Right ventricle myocardium superior (tissue), 1 donor: ENCODE data around the gene CLCN7. TPM values are rescaled to one million over a fixed set of nuclear protein-coding genes. Genes with fewer than 3 reads are reported as not detected.
A peak's percentile ranks its signal among the peaks of the same experiment; 100 is the strongest.
"Not testable (repeated sequence)": the region's sequence is repeated elsewhere in the genome, so short reads cannot be mapped to it uniquely, and the experiment has no call there.

Source experiments
- ATAC-seq: fragments of 200-7000 bp; cut with Tn5 transposase; one replicate; pipeline ENCODE4 v1.9.1; 2020; ENCODE audit warnings: mild to moderate bottlenecking; ENCODE audit not compliant: poor library complexity
- DNase-seq: peaks from one replicate; pipeline ENCODE4 v3.0.0-alpha.2; 2020
- intact Hi-C: fragments of 100-400 bp; cut with DNase I; formaldehyde crosslinking; loops from one replicate; pipeline ENCODE4 v1.11.2; 2022
- total RNA-seq: library from RNA; stranded (reverse); fragmentation: NEBNext Ultra II Directional; extraction: Animal tissue kit (Norgen Biotek cat#: 25700); gene quantifications from one replicate; pipeline ENCODE4 v1.2.1, GENCODE V29; 2021
- donor health status: DM: no; HTN: yes; CAD: no; lungs with severe emphysema.

CLCN7 gene
- total RNA-seq, 1 donor from 2014 or later, result 45.0 TPM

- DNase-seq (peak; percentile 87), ATAC-seq (peak; percentile 94)
- intact Hi-C loops, result loop anchor here (5.0 to 10.0 kb wide), 2 partner anchors 54 to 122 kb away; partner anchors contain the start of genes CRAMP1 and IFT140
Measured at GRCh38 chr16:1492923-1493745, 18.3 kb upstream of the CLCN7 start, which contains the start of gene TELO2. TSS of gene TELO2 (plus strand) at chr16:1493360. CDS start at chr16:1494282, 922 bp downstream.

GRCh38 chr16:1492082-1492922, 17.5 kb upstream of the CLCN7 start:
- no peak for DNase-seq
- intact Hi-C loops, result loop anchor here (5.0 to 10.0 kb wide), 2 partner anchors 55 to 122 kb away; partner anchors contain the start of genes CRAMP1 and IFT140

GRCh38 chr16:1491327-1491726, 16.5 kb upstream of the CLCN7 start:
- ATAC-seq (no peak), DNase-seq (no peak)
- intact Hi-C loops, result loop anchor here (5.0 to 10.0 kb wide), 2 partner anchors 56 to 123 kb away; partner anchors contain the start of genes CRAMP1 and IFT140

More at GRCh38 chr16:1492082-1492922, 17.5 kb upstream of the CLCN7 start:
- ATAC-seq, result no peak

GRCh38 chr16:1489077-1489476, 14.2 kb upstream of the CLCN7 start:
- intact Hi-C loops, result no loop called here
- DNase-seq, result no peak
- ATAC-seq, result no peak

- DNase-seq (no peak), ATAC-seq (no peak)
- intact Hi-C loops, result no loop called here
Measured at GRCh38 chr16:1488619-1489018, 13.8 kb upstream of the CLCN7 start, which contains the start of gene PTX4. TSS of gene PTX4 (minus strand) at chr16:1488944. CDS start at chr16:1488909, 35 bp downstream.

- ATAC-seq (no peak), DNase-seq (no peak)
- intact Hi-C loops, result no loop called here
Measured at GRCh38 chr16:1488054-1488601, 13.3 kb upstream of the CLCN7 start.

- intact Hi-C loops, result no loop called here
- DNase-seq (no peak), ATAC-seq (no peak)
Measured at GRCh38 chr16:1487395-1488053, 12.7 kb upstream of the CLCN7 start.

GRCh38 chr16:1486551-1487390, 11.9 kb upstream of the CLCN7 start:
- ATAC-seq (no peak), DNase-seq (no peak)
- intact Hi-C loops, result no loop called here

GRCh38 chr16:1485847-1486496, 11.1 kb upstream of the CLCN7 start:
- DNase-seq, result no peak
- ATAC-seq, result no peak
- intact Hi-C loops, result no loop called here

GRCh38 chr16:1481906-1482835, 7.3 kb upstream of the CLCN7 start:
- intact Hi-C loops, result no loop called here
- no peak for DNase-seq

GRCh38 chr16:1478937-1479336, 4.1 kb upstream of the CLCN7 start:
- ATAC-seq, DNase-seq, intact Hi-C loops: not testable (repeated sequence)

More at GRCh38 chr16:1481906-1482835, 7.3 kb upstream of the CLCN7 start:
- no peak for ATAC-seq

GRCh38 chr16:1477033-1477432, 2.2 kb upstream of the CLCN7 start:
- intact Hi-C loops, result no loop called here
- DNase-seq (no peak), ATAC-seq (no peak)

GRCh38 chr16:1475552-1476114, 805 bp upstream of the CLCN7 start:
- intact Hi-C loops, result no loop called here
- ATAC-seq (no peak), DNase-seq (no peak)

- DNase-seq (no peak), ATAC-seq (no peak)
- intact Hi-C loops, result no loop called here
Measured at GRCh38 chr16:1474082-1474795, 589 bp downstream of the CLCN7 start.

- ATAC-seq (no peak), DNase-seq (no peak)
- intact Hi-C loops, result no loop called here
Measured at GRCh38 chr16:1472974-1473373, 1.9 kb downstream of the CLCN7 start.
